Endothelial cell of hepatic sinusoid (primary cell): Measurements from ENCODE around the gene TLDC2.
"Not testable (repeated sequence)": the region's sequence is repeated elsewhere in the genome, so short reads cannot be mapped to it uniquely, and the experiment has no call there.

Experiments
- in situ Hi-C: cut with HindIII; loops from 2 replicates; pipeline ENCODE4 v1.10.0; 2017; ENCODE audit warnings: low sequenced_read_pairs

Gene TLDC2

GRCh38 chr20:36905566-36905965 is 29.6 kb downstream of the TLDC2 start:
- in situ Hi-C loops: not testable (repeated sequence)

- in situ Hi-C loops: not testable (repeated sequence)
Observed at GRCh38 chr20:36906086-36906485, 30.1 kb downstream of the TLDC2 start.

- in situ Hi-C loops: no loop called here
Observed at GRCh38 chr20:36908603-36909002, 32.7 kb downstream of the TLDC2 start.

GRCh38 chr20:36916199-36916598 is 40.3 kb downstream of the TLDC2 start:
- in situ Hi-C loops: no loop called here

- in situ Hi-C loops: no loop called here
Observed at GRCh38 chr20:36917240-36917639, 41.3 kb downstream of the TLDC2 start.

GRCh38 chr20:36917943-36918342 is 42.0 kb downstream of the TLDC2 start:
- in situ Hi-C loops: no loop called here

DNA sequence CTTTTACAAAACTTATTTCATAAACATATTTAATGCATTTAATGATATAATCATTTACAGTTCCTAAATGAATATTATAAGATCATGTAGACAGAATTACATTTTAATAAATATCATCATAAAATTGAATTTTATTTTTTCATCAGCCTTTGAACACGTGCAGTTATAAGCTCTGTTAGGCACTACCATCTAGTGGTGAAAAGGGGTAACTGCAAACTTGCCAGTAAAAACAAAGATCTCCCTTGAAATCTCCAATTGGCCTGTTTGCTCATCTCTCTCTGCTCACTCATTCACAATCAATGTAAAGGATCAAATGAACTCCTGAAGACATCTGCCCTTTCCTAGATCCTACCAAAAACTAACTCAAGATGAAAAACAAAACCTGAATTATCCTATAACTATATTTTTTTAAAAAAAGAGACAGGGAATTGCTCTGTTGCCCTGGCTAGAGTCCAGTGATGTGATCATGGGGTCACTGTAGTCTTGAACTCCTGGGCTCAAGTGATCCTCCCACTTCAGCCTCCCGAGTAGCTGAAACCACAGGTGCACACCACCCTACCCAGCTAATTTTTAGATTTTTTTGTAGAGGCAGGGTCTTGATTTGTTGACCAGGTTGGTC is 43.9 kb downstream of the TLDC2 start:
- in situ Hi-C loops: no loop called here

- in situ Hi-C loops: no loop called here
Observed at GRCh38 chr20:36920334-36920730, 44.4 kb downstream of the TLDC2 start.

DNA sequence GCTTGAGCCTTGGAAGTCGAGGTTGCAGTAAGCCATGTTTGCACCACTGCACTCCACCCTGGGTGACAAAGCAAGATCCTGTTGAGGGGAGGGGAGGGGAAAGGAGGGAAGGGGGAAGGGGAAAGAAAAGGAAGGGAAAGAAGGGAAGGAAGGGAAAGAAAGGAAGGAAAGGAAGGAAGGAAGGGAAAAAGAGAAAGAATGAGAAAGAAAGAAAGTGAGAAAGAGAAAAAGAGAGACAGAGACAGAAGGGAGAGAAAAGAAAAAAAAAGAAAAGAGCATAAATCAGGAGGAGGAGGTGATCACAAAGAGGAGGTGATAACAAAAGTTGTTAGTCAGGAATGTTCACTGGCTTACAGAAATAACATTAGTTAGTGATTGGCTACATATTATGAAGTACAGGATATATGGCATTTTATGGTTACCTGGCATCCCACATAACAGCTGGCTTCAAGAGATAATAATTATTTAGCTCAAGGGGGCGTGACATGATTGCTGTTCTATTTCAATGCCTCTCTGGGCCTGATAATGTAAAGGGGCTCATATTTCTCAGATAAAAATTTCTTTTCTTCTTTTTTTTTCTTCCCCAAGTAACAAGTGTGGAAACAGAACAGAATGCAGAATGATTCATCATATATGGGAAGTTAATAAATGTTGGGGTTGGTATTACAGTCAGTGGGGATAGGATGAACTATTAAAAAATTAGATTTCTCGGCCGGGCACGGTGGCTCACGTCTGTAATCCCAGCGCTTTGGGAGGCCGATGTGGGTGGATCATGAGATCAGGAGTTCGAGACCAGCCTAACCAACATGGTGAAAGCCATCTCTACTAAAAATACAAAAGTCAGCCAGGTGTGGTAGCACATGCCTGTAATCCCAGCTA is 48.5 kb downstream of the TLDC2 start:
- in situ Hi-C loops: no loop called here

DNA sequence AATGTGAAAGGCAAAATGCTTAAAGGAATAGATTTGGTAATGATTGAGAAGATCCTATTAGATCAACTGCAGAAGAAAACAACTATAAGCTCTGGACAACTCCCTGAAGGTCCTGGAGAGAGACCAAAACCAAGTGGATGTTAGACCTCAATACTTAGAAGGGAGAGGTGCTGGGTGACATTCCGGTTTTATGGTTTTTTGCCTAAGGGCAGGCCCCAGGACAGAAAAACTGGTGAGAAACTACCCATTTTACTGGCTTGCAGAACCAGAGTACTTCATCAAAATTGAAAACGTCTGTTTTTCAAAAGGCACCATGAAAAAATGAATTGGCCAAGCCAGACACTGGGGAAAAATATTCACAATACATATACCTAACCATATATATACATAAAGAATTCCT is 49.3 kb downstream of the TLDC2 start:
- in situ Hi-C loops: no loop called here

- in situ Hi-C loops: no loop called here
Observed at GRCh38 chr20:36926653-36927200, 50.8 kb downstream of the TLDC2 start.

DNA sequence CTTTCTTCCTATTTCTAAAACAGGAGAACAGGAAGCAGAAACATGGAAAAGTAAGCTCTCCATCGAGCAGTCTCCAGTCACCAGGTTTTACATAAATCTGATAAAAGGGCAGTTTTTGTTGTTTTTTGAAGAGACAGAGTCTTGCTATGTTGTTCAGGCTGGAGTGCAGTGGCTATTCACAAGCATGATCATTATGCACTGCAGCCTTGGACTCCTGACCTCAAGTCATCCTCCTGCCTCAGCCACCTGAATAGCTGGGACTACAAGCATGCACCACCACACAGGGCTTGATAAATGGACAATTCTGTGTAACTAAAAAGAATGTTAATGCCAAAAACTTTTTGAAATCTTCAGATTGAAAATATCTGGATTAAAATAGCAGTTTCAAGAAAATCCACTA is 51.8 kb downstream of the TLDC2 start:
- in situ Hi-C loops: no loop called here

GRCh38 chr20:36929290-36929689 is 53.4 kb downstream of the TLDC2 start:
- in situ Hi-C loops: no loop called here

DNA sequence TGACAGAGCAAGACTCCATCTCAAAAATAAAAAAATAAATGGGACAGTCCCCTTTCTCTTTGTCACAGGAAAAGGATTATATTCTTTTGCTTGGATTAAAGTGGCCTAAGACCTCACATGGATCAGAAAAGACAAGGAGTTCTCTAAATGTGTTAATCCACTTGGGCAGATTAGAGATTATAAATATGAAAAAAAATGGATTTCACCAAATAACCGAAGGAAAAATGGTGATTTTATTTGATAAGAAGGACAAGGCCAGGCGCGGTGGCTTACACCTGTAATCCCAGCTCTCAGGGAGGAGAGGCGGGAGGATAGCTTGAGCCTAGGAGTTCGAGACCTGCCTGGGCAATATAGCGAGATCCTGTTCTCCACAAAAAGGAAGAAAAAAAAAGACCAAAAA is 53.8 kb downstream of the TLDC2 start:
- in situ Hi-C loops: no loop called here

- in situ Hi-C loops: not testable (repeated sequence)
Observed at GRCh38 chr20:36932067-36932466, 56.1 kb downstream of the TLDC2 start.

- in situ Hi-C loops: no loop called here
Observed at GRCh38 chr20:36932476-36933426, 56.8 kb downstream of the TLDC2 start.

DNA sequence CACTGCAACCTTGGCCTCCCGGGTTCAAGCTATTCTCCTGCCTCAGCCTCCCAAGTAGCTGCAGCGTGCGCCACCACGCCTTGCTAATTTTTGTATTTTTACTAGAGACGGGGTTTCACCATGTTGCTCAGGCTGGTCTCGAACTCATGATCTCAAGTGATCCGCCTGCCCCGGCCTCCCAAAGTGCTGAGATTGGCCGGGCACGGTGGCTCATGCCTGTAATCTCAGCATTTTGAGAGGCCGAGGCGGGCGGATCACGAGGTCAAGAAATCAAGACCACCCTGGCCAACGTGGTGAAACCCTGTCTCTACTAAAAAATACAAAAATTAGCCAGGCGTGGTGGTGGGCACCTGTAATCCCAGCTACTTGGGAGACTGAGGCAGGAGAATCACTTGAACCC is 57.6 kb downstream of the TLDC2 start:
- in situ Hi-C loops: not testable (repeated sequence)

DNA sequence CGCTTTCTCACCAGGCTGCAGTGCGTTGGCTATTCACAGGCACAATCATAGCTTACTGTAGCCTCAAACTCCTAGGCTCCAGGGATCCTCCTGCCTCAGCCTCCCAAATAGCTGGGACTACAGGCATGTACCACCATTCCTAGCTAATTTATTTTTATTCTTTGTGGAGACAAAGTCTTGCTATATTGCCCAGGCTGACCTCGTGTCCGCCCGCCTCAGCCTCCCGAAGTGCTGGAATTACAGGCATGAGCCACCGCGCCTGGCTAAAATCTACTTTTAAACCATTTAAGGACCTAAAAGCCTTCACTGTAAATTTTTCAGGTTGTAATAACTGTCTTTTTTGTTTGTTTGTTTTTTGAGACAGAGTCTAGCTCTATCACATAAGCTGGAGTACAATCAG is 60.4 kb downstream of the TLDC2 start:
- in situ Hi-C loops: no loop called here

GRCh38 chr20:36936761-36937401 is 60.9 kb downstream of the TLDC2 start:
- in situ Hi-C loops: not testable (repeated sequence)

GRCh38 chr20:36937402-36937770 is 61.4 kb downstream of the TLDC2 start:
- in situ Hi-C loops: no loop called here
